ENCODE results near the gene TMEM89.

The TMEM89 gene

GRCh38 chr3:48641396-48641795, 19.8 kb upstream of the TMEM89 start:
- no peak for DNase-seq

- DNase-seq = no peak
Observed at GRCh38 chr3:48639944-48640606, 18.5 kb upstream of the TMEM89 start.

- no peak for DNase-seq
Observed at GRCh38 chr3:48637305-48637704, 15.7 kb upstream of the TMEM89 start.

- no peak for DNase-seq
Observed at GRCh38 chr3:48636149-48636655, 14.6 kb upstream of the TMEM89 start.

- peak; percentile 81 to 98 for DNase-seq
Observed at GRCh38 chr3:48635222-48636021, 13.9 kb upstream of the TMEM89 start, which contains the start of gene SLC26A6. SLC26A6 (minus strand) TSS chr3:48635461; CDS start chr3:48635393, 68 bp downstream.

- peak in 1 of 2 experiments; percentile 57 for DNase-seq
Observed at GRCh38 chr3:48634661-48635221, 13.2 kb upstream of the TMEM89 start.

GRCh38 chr3:48633743-48634142, 12.2 kb upstream of the TMEM89 start:
- DNase-seq = no peak

- DNase-seq = no peak
Observed at GRCh38 chr3:48633256-48633655, 11.7 kb upstream of the TMEM89 start.

- DNase-seq = no peak
Observed at GRCh38 chr3:48631516-48632448, 10.2 kb upstream of the TMEM89 start.

GRCh38 chr3:48630833-48631232, 9.3 kb upstream of the TMEM89 start:
- no peak for DNase-seq

- no peak for DNase-seq
Observed at GRCh38 chr3:48630407-48630806, 8.8 kb upstream of the TMEM89 start.

- DNase-seq = no peak
Observed at GRCh38 chr3:48629894-48630293, 8.3 kb upstream of the TMEM89 start.

GRCh38 chr3:48628277-48629017, 6.9 kb upstream of the TMEM89 start:
- DNase-seq = no peak

GRCh38 chr3:48625600-48625999, 4.0 kb upstream of the TMEM89 start:
- DNase-seq = no peak

GRCh38 chr3:48624767-48625166, 3.2 kb upstream of the TMEM89 start:
- no peak for DNase-seq

GRCh38 chr3:48623851-48624547, 2.4 kb upstream of the TMEM89 start:
- DNase-seq = no peak

GRCh38 chr3:48619541-48620524, 1.7 kb downstream of the TMEM89 start:
- no peak for DNase-seq

GRCh38 chr3:48617559-48617958, 4.0 kb downstream of the TMEM89 start:
- no peak for DNase-seq

- no peak for DNase-seq
Observed at GRCh38 chr3:48614044-48614443, 7.5 kb downstream of the TMEM89 start.

GRCh38 chr3:48612309-48612708, 9.3 kb downstream of the TMEM89 start:
- no peak for DNase-seq
